A549 (cell line): ENCODE results near the gene PINK1. TPM values are rescaled to one million over a fixed set of nuclear protein-coding genes. Genes with fewer than 3 reads are reported as not detected.

Source experiments
- ATAC-seq, 2 experiments: fragments of 200-7000 bp in 1 of 2; fragments of >200 bp in 1 of 2; cut with Nextera tagmentation in 1 of 2; cut with Tn5 transposase in 1 of 2; 3 replicates each; pipeline versions ENCODE4 v1.8.0 to v1.9.1; 2018 to 2020; ENCODE audit warnings: mild to moderate bottlenecking in 1 of 2, moderate library complexity in 1 of 2
- CTCF ChIA-PET: fragments of 300-600 bp; sonication (Branson Sonifier 250); formaldehyde crosslinking; extraction: SDS; loops from one replicate; lab custom pipeline; 2021; ENCODE audit warnings: antibody characterized with exemption, inconsistent platforms; lab: Yijun Ruan, JAX
- POLR2A ChIA-PET: fragments of 350-600 bp; formaldehyde crosslinking; extraction: SDS; loops from one replicate; lab custom pipeline; 2021; ENCODE audit warnings: antibody characterized with exemption, inconsistent platforms; lab: Yijun Ruan, JAX
- DNase-seq, 2 experiments: peaks; one replicate each; pipeline versions ENCODE4 v3.0.0 to v3.0.0-alpha.2; 2011 to 2016; ENCODE audit warnings: low read depth in 1 of 2, low spot score in 1 of 2
- FAIRE-seq: peaks from 2 replicates; lab custom pipeline; 2011; peaks lifted over from hg19 to GRCh38; lab: Jason Lieb, UNC
- H3K27ac ChIP-seq, 2 experiments: fragments of >200 bp; sonication (Bioruptor Twin); formaldehyde crosslinking; 3 replicates each; pipeline ENCODE4 v1.5.1; 2016 to 2017
- H3K4me1 ChIP-seq: fragments of >200 bp; sonication (Bioruptor Twin); formaldehyde crosslinking; 3 replicates; pipeline ENCODE4 v1.6.1; 2016
- H3K4me2 ChIP-seq: fragments of >200 bp; sonication (Bioruptor Twin); formaldehyde crosslinking; 3 replicates; pipeline ENCODE4 v1.6.1; 2016
- H3K4me3 ChIP-seq: fragments of >200 bp; sonication (Bioruptor Twin); formaldehyde crosslinking; 3 replicates; pipeline ENCODE4 v1.5.1; 2016
- H3K9me3 ChIP-seq: fragments of >200 bp; sonication (Bioruptor Twin); formaldehyde crosslinking; 3 replicates; pipeline ENCODE4 v1.6.1; 2016
- CBX8 ChIP-seq: fragments of 200-600 bp; sonication (generic); IDR thresholded peaks from 2 replicates; pipeline ENCODE4 v1.6.1; 2016
- CEBPB ChIP-seq, 2 experiments: fragments of >200 bp in 1 of 2; sonication (Bioruptor Twin) in 1 of 2; formaldehyde crosslinking in 1 of 2; IDR thresholded peaks; 2 replicates each; pipeline ENCODE4 v1.6.1; 2012 to 2016
- EP300 ChIP-seq, 2 experiments: fragments of >200 bp; sonication (Bioruptor Twin); formaldehyde crosslinking; IDR thresholded peaks; 2 replicates in 1 of 2; 3 replicates in 1 of 2; pipeline ENCODE4 v1.6.1; 2016 to 2017
- FOSL2 ChIP-seq, 2 experiments: fragments of 450-650 bp in 1 of 2; fragments of >200 bp in 1 of 2; sonication (Bioruptor Twin) in 1 of 2; formaldehyde crosslinking; IDR thresholded peaks; 2 replicates each; pipeline versions ENCODE4 v1.5.0 to v1.6.1; 2016 to 2020; ENCODE audit warnings: mild to moderate bottlenecking in 1 of 2, moderate library complexity in 1 of 2
- FOXS1 ChIP-seq: fragments of 250-450 bp; sonication (Bioruptor Pico); IDR thresholded peaks from 2 replicates; pipeline ENCODE4 v1.5.0; 2020; ENCODE audit warnings: mild to moderate bottlenecking, moderate library complexity
- GATA3 ChIP-seq: IDR thresholded peaks from 2 replicates; pipeline ENCODE4 v1.6.1; 2012; ENCODE audit warnings: borderline replicate concordance
- HEYL ChIP-seq: fragments of 250-450 bp; sonication (Bioruptor Pico); IDR thresholded peaks from 2 replicates; pipeline ENCODE4 v1.8.0; 2021; ENCODE audit warnings: mild to moderate bottlenecking, moderate library complexity
- HOXA7 ChIP-seq: fragments of 250-450 bp; sonication (Bioruptor Pico); IDR thresholded peaks from 2 replicates; pipeline ENCODE4 v1.5.0; 2020; ENCODE audit warnings: mild to moderate bottlenecking, moderate library complexity
- JUN ChIP-seq, 2 experiments: fragments of >200 bp; sonication (Bioruptor Twin); formaldehyde crosslinking; IDR thresholded peaks; 2 replicates in 1 of 2; 3 replicates in 1 of 2; pipeline ENCODE4 v1.6.1; 2016 to 2017
- KDM1A ChIP-seq: fragments of 200-600 bp; sonication (generic); IDR thresholded peaks from 2 replicates; pipeline ENCODE4 v1.6.1; 2016; ENCODE audit warnings: low read depth, mild to moderate bottlenecking
- MAFK ChIP-seq: fragments of 450-650 bp; IDR thresholded peaks from 2 replicates; pipeline ENCODE4 v1.6.1; 2014; ENCODE audit not compliant: partially characterized antibody
- MAZ ChIP-seq: fragments of 150-350 bp; IDR thresholded peaks from 2 replicates; pipeline ENCODE4 v1.6.1; 2014; ENCODE audit warnings: antibody characterized with exemption, low read depth, low read length, borderline replicate concordance
- MYC ChIP-seq: IDR thresholded peaks from 2 replicates; pipeline ENCODE4 v1.6.1; 2012; ENCODE audit warnings: mild to moderate bottlenecking, inconsistent platforms, low read length, improper control_type of control experiment, borderline replicate concordance
- POLR2AphosphoS2 ChIP-seq: conservative IDR thresholded peaks from 2 replicates; pipeline ENCODE4 v1.6.1; 2012; ENCODE audit warnings: low read length, improper control_type of control experiment, inconsistent platforms
- RAD21 ChIP-seq, 2 experiments: fragments of >200 bp in 1 of 2; sonication (Bioruptor Twin) in 1 of 2; formaldehyde crosslinking in 1 of 2; IDR thresholded peaks in 1 of 2; conservative IDR thresholded peaks in 1 of 2; 2 replicates in 1 of 2; 3 replicates in 1 of 2; pipeline ENCODE4 v1.6.1; 2012 to 2018; ENCODE audit warnings: inconsistent platforms in 1 of 2
- RCOR1 ChIP-seq: fragments of 150-350 bp; IDR thresholded peaks from 2 replicates; pipeline ENCODE4 v1.6.1; 2014; ENCODE audit warnings: antibody characterized with exemption, low read length, low read depth
- RNF2 ChIP-seq: fragments of 200-600 bp; sonication (generic); IDR thresholded peaks from 2 replicates; pipeline ENCODE4 v1.6.1; 2016; ENCODE audit warnings: low read depth, mild to moderate bottlenecking, antibody characterized with exemption, moderate library complexity, borderline replicate concordance
- SMC3 ChIP-seq: fragments of >200 bp; sonication (Bioruptor Twin); formaldehyde crosslinking; IDR thresholded peaks from 3 replicates; pipeline ENCODE4 v1.6.1; 2018; ENCODE audit warnings: inconsistent platforms
- TP53 ChIP-seq: fragments of 250-450 bp; sonication (Bioruptor Pico); IDR thresholded peaks from 2 replicates; pipeline ENCODE4 v1.5.0; 2021; ENCODE audit warnings: mild to moderate bottlenecking, moderate library complexity
- ZNF302 ChIP-seq: fragments of 250-450 bp; sonication (Bioruptor Pico); IDR thresholded peaks from 2 replicates; pipeline ENCODE4 v1.9.0; 2021; ENCODE audit warnings: inconsistent platforms, mild to moderate bottlenecking, moderate library complexity
- WGBS: methylation state at CpG from one replicate; pipeline ENCODE4 v1.1.6; 2017; ENCODE audit errors: missing lambda C conversion rate; 5-methylcytosine and 5-hydroxymethylcytosine counted together
- polyA plus RNA-seq, 4 experiments: library from polyadenylated mRNA; depleted of rRNA in 3 of 4; stranded (reverse); fragments of >200 nt; fragmentation: RNase III in 1 of 4; extraction: RNeasy Plus Mini Kit Qiagen cat#74134 plus additional on column Dnase treatment in 1 of 4; gene quantifications; 2 replicates in 3 of 4; 3 replicates in 1 of 4; pipeline ENCODE4 v1.2.3, GENCODE V29; 2011 to 2017
- TF ChIP-seq, protein P1 (sequence below): fragments of 200-600 bp; sonication (generic); IDR thresholded peaks from 2 replicates; pipeline ENCODE4 v1.6.1; 2016; ENCODE audit warnings: antibody characterized with exemption, mild to moderate bottlenecking, moderate library complexity
- TF ChIP-seq, protein P2 (sequence below): fragments of >200 bp; sonication (Bioruptor Twin); formaldehyde crosslinking; IDR thresholded peaks from 2 replicates; pipeline ENCODE4 v1.6.1; 2016
- TF ChIP-seq, protein P3 (sequence below): fragments of 150-350 bp; IDR thresholded peaks from 2 replicates; pipeline ENCODE4 v1.6.1; 2014; ENCODE audit warnings: low read depth, mild to moderate bottlenecking, low read length
- TF ChIP-seq, protein P4 (sequence below): IDR thresholded peaks from 2 replicates; pipeline ENCODE4 v1.6.1; 2012
- TF ChIP-seq, protein P5 (sequence below): fragments of 250-450 bp; sonication (Bioruptor Pico); IDR thresholded peaks from 2 replicates; pipeline ENCODE4 v1.5.0; 2020; ENCODE audit warnings: low read depth, mild to moderate bottlenecking, moderate library complexity

PINK1 gene
- polyA plus RNA-seq, 2 of the 4 experiments (the other 2 are of a cell fraction): 18.9 to 51.4 TPM

DNA sequence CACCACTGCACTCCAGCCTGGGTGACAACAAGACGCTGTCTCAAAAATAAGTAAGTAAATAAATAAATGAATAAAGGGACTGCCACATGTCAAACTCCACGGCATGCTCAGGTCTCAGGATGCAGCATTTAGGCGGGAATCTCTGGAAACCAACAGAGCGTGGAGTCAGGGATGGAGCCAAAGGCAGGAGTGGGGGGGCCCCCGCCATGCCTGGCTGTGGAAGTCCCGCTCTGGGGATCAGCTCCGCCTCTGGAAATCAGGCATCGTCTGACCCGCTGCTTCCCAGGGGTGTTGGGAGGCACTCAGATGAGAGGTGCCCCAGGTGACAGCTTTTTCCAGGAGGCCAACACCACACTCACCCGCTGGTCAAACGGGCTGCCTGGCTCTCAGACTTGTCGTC is 64.3 kb downstream of the PINK1 start:
- ATAC-seq (no peak), FAIRE-seq (no peak), DNase-seq (no peak)
- Histone ChIP-seq H3K9me3 (no peaks in the 10 kb centered on the region), H3K4me3 (no peak overlapping the region; the same call in 2 of the 3 replicates), H3K27ac (peak overlapping the region; percentile 97), H3K4me1 (peaks cover 28% of the 10 kb centered on the region), H3K4me2 (peak overlapping the region; percentile 79)
- TF ChIP-seq, protein P1, sequence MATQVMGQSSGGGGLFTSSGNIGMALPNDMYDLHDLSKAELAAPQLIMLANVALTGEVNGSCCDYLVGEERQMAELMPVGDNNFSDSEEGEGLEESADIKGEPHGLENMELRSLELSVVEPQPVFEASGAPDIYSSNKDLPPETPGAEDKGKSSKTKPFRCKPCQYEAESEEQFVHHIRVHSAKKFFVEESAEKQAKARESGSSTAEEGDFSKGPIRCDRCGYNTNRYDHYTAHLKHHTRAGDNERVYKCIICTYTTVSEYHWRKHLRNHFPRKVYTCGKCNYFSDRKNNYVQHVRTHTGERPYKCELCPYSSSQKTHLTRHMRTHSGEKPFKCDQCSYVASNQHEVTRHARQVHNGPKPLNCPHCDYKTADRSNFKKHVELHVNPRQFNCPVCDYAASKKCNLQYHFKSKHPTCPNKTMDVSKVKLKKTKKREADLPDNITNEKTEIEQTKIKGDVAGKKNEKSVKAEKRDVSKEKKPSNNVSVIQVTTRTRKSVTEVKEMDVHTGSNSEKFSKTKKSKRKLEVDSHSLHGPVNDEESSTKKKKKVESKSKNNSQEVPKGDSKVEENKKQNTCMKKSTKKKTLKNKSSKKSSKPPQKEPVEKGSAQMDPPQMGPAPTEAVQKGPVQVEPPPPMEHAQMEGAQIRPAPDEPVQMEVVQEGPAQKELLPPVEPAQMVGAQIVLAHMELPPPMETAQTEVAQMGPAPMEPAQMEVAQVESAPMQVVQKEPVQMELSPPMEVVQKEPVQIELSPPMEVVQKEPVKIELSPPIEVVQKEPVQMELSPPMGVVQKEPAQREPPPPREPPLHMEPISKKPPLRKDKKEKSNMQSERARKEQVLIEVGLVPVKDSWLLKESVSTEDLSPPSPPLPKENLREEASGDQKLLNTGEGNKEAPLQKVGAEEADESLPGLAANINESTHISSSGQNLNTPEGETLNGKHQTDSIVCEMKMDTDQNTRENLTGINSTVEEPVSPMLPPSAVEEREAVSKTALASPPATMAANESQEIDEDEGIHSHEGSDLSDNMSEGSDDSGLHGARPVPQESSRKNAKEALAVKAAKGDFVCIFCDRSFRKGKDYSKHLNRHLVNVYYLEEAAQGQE: no peak
- TF ChIP-seq CEBPB (IDR thresholded peaks at IDR 0.05) (no peak), MAZ (no peak), MAFK (no peak), KDM1A (no peak), FOSL2 (IDR thresholded peaks at IDR 0.05) (no peak), FOSL2 (CRISPR knock-in tag; IDR thresholded peaks at IDR 0.05) (no peak), TP53 (no peak)
- TF ChIP-seq, protein P2, sequence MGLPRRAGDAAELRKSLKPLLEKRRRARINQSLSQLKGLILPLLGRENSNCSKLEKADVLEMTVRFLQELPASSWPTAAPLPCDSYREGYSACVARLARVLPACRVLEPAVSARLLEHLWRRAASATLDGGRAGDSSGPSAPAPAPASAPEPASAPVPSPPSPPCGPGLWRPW: no peak
- CTCF ChIA-PET: interaction anchor here (1.0 to 5.0 kb wide), 17 partner anchors 9 to 671 kb away, joined by 3 to 55 read pairs (median 4); partner anchors contain the start of gene KIF17
- POLR2A ChIA-PET: interaction anchor here (1.3 kb wide), 1 partner anchor 36 kb away, joined by 4 read pairs; the partner anchor contains the start of gene DDOST
- 92% methylated on average over 12 of the region's 12 CpGs for WGBS

DNA sequence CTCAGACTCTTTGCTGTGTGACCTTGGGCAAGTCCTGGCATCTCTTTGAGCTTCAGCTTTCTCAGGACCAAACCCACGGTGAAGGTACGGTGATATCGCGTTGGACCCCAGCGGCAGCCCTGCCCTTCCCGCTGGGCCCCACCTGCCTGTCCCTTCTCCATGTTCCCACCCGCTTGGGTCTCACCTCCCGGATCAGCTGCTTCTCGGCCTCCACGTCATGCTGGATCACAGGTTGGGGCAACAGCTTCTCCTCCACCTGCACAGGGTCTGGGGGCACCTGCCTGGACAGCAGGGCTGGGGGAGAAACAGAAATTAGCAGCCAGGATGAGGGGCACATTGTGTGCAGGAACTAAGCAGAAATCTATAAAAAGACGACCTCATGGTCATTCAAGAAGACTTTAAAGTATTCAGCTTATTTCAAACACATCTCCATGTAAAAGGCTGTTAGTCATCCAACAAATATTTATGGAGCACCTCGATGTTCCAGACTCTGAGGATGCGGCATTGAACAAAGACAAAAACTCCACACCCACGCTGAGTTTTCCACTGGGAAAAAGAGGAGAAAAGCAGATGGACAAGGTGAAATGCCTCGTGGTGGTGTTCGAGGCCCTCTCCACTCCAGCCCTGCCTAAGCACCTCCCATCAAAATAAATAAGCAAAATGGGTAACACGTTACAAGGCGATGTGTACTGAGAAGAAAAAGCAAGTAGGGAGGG is 65.1 kb downstream of the PINK1 start:
- POLR2A ChIA-PET: no interaction called here
- 59% methylated on average over 18 of the region's 18 CpGs for WGBS
- peak overlapping the region; percentile 79 for H3K4me2 ChIP-seq
- no peak for ATAC-seq
- H3K9me3 ChIP-seq: no peaks in the 10 kb centered on the region
- no peak overlapping the region for H3K4me3 ChIP-seq
- DNase-seq: peak in 1 of 2 experiments; percentile 37
- CTCF ChIA-PET: interaction anchor here (0.6 to 5.0 kb wide), 7 partner anchors 9 to 497 kb away, joined by 3 to 55 read pairs (median 4); partner anchors contain the start of gene HP1BP3
- no peak for FAIRE-seq
- H3K27ac ChIP-seq: peak overlapping the region; percentile 97
- peaks cover 28% of the 10 kb centered on the region for H3K4me1 ChIP-seq
- no peak for TF ChIP-seq HEYL (CRISPR knock-in tag)
- TF ChIP-seq POLR2AphosphoS2: no peak
- no peak for TF ChIP-seq FOXS1
- TF ChIP-seq, protein P3, sequence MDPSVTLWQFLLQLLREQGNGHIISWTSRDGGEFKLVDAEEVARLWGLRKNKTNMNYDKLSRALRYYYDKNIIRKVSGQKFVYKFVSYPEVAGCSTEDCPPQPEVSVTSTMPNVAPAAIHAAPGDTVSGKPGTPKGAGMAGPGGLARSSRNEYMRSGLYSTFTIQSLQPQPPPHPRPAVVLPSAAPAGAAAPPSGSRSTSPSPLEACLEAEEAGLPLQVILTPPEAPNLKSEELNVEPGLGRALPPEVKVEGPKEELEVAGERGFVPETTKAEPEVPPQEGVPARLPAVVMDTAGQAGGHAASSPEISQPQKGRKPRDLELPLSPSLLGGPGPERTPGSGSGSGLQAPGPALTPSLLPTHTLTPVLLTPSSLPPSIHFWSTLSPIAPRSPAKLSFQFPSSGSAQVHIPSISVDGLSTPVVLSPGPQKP: no peak
- TF ChIP-seq GATA3: peak; percentile 25; the same call in 1 of the 2 replicates
- TF ChIP-seq RNF2: no peak
- no peak for TF ChIP-seq MYC
- TF ChIP-seq RCOR1: no peak
- no peak for TF ChIP-seq MAZ
- no peak for TF ChIP-seq FOSL2 (IDR thresholded peaks at IDR 0.05)
- TF ChIP-seq FOSL2 (CRISPR knock-in tag; IDR thresholded peaks at IDR 0.05): 0 out of 2 replicates have a peak, but pooled peaks have one; percentile 20
- TF ChIP-seq, protein P4, sequence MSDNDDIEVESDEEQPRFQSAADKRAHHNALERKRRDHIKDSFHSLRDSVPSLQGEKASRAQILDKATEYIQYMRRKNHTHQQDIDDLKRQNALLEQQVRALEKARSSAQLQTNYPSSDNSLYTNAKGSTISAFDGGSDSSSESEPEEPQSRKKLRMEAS: peak; percentile 81
- no peak for TF ChIP-seq CBX8
- TF ChIP-seq EP300 (IDR thresholded peaks at IDR 0.05): no peak
- no peak for TF ChIP-seq HOXA7 (CRISPR knock-in tag)
- no peak for TF ChIP-seq SMC3
- TF ChIP-seq, protein P1: no peak
- TF ChIP-seq JUN (IDR thresholded peaks at IDR 0.05): no peak
- TF ChIP-seq, protein P5, sequence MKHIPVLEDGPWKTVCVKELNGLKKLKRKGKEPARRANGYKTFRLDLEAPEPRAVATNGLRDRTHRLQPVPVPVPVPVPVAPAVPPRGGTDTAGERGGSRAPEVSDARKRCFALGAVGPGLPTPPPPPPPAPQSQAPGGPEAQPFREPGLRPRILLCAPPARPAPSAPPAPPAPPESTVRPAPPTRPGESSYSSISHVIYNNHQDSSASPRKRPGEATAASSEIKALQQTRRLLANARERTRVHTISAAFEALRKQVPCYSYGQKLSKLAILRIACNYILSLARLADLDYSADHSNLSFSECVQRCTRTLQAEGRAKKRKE (CRISPR knock-in tag): no peak
- no peak for TF ChIP-seq ZNF302 (CRISPR knock-in tag)
- TF ChIP-seq RAD21 (conservative IDR thresholded peaks at IDR 0.05 in 1 of 2, IDR thresholded peaks at IDR 0.05 in 1 of 2): no peak
